ENCODE measurements around the gene SOD1. TPM values are rescaled to one million over a fixed set of nuclear protein-coding genes. Genes with fewer than 3 reads are reported as not detected.
"Not testable (repeated sequence)": the region's sequence is repeated elsewhere in the genome, so short reads cannot be mapped to it uniquely, and the experiment has no call there.

Gene SOD1
- total and polyA plus RNA-seq, 2 of the 8 experiments (the other 6 are each of a cell fraction or from before 2014, with no cell fraction given): 192 to 226 TPM

DNA sequence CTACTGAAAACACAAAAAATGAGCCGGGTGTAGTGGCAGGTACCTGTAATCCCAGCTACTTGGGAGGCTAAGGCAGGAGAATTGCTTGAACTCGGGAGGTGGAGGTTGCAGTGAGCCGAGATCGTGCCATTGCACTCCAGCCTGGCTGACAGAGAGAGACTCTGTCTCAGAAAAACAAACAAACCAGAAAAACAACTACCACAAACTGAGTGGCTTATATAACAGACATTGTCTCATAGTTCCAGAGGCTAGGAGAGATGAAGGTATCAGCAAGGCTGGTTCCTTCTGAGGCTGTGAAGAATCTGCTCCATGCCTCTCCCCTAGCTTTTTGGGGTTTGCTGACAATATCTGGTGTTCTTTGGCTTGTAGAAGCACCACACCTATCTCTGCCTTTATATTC, 8.0 kb upstream of the SOD1 start:
- not testable (repeated sequence) for H4K8ac ChIP-seq (ENCODE audit: extremely low read depth, insufficient read depth, low read length); H3K36me3 ChIP-seq (ENCODE audit: control insufficient read depth in 2 of 4, insufficient read depth in 4 of 4, low read length in 3 of 4); H2BK12ac ChIP-seq (ENCODE audit: low read depth, low read length); H3K27me3 ChIP-seq (replicated peaks in 1 of 4; ENCODE audit: control insufficient read depth in 3 of 4, extremely low read depth in 1 of 4, insufficient read depth in 3 of 4, low read length in 3 of 4); H2BK15ac ChIP-seq (ENCODE audit: low read length); DNase-seq (ENCODE audit: low read depth in 1 of 2, low spot score in 2 of 2); H3K23ac ChIP-seq (ENCODE audit: insufficient read length); H3K56ac ChIP-seq (replicated peaks; ENCODE audit: insufficient read length, low read depth, low read length); H3K79me2 ChIP-seq (ENCODE audit: control insufficient read depth in 1 of 2, insufficient read depth in 2 of 2, low read length in 2 of 2); H3K4me3 ChIP-seq (ENCODE audit: extremely low read depth in 1 of 4, insufficient read depth in 2 of 4, low read depth in 3 of 4, low read length in 4 of 4); H3K4me1 ChIP-seq (replicated peaks in 1 of 4; ENCODE audit: control insufficient read depth in 3 of 4, insufficient read depth in 4 of 4, low read length in 3 of 4); H3K9ac ChIP-seq (replicated peaks in 1 of 4; ENCODE audit: extremely low read depth in 1 of 4, low read depth in 3 of 4, low read length in 3 of 4); H3K18ac ChIP-seq (ENCODE audit: extremely low read depth, low read length); H3K79me1 ChIP-seq (ENCODE audit: low read depth, low read length); H4K5ac ChIP-seq (ENCODE audit: insufficient read length, low read depth, low read length); H3K9me3 ChIP-seq (ENCODE audit: insufficient read depth in 2 of 2, low read depth in 1 of 2, low read length in 1 of 2); H3K23me2 ChIP-seq (ENCODE audit: low read depth, low read length); H2BK20ac ChIP-seq (ENCODE audit: low read length); H2BK120ac ChIP-seq (replicated peaks; ENCODE audit: low read depth, low read length); FAIRE-seq; H3K4ac ChIP-seq (replicated peaks; ENCODE audit: insufficient read length, low read depth, low read length); H2BK5ac ChIP-seq (ENCODE audit: low read depth, low read length); H3K27ac ChIP-seq (ENCODE audit: low read depth, low read length); H2AK5ac ChIP-seq (ENCODE audit: low read depth, low read length); H4K20me1 ChIP-seq (replicated peaks in 1 of 2; ENCODE audit: control insufficient read depth in 1 of 2, insufficient read depth in 2 of 2, low read length in 2 of 2); H4K91ac ChIP-seq (replicated peaks; ENCODE audit: insufficient read length, low read length); H2AFZ ChIP-seq (ENCODE audit: low read length); H3K4me2 ChIP-seq (ENCODE audit: insufficient read depth in 1 of 2, low read depth in 2 of 2, low read length in 2 of 2); H3K14ac ChIP-seq (ENCODE audit: insufficient read length)
- CTCF ChIA-PET (ENCODE audit: partially characterized antibody): interaction anchor here (1.4 kb wide), 1 partner anchor 17 kb away, joined by 3 read pairs; no protein-coding TSS in a partner anchor
- 90% methylated on average over 4 of the region's 4 CpGs; no CpG with 5 or more reads in 1 of the 2 experiments for WGBS, 2 experiments (ENCODE audit: extremely low coverage in 1 of 2, insufficient coverage in 1 of 2, insufficient read length in 1 of 2, insufficient replicate concordance in 2 of 2, low coverage in 1 of 2, low lambda C conversion rate in 2 of 2, missing lambda C conversion rate in 1 of 2)
- POLR2A ChIA-PET (ENCODE audit: partially characterized antibody): interaction anchor here (1.1 to 2.3 kb wide), 2 partner anchors 9 to 92 kb away, joined by 3 to 5 read pairs; no protein-coding TSS in a partner anchor
